HEK293T (cell line): ENCODE data around the gene GLB1L.

ENCODE experiments used
- CTCF ChIA-PET: fragments of 350-600 bp; formaldehyde crosslinking; extraction: SDS; loops from one replicate; lab custom pipeline; 2021; ENCODE audit warnings: antibody characterized with exemption, inconsistent platforms; lab: Yijun Ruan, JAX
- POLR2A ChIA-PET: fragments of 350-600 bp; formaldehyde crosslinking; extraction: SDS; loops from one replicate; lab custom pipeline; 2020; ENCODE audit warnings: antibody characterized with exemption, inconsistent platforms; lab: Yijun Ruan, JAX
- DNase-seq: peaks from one replicate; pipeline ENCODE4 v3.0.0; 2012; ENCODE audit warnings: mixed read lengths; ENCODE audit errors: extremely low spot score
- ARNT ChIP-seq: fragments of 450-650 bp; IDR thresholded peaks from 2 replicates; pipeline ENCODE4 v1.6.1; 2017; ENCODE audit warnings: mild to moderate bottlenecking
- BHLHE40 ChIP-seq: fragments of 450-650 bp; IDR thresholded peaks from 2 replicates; pipeline ENCODE4 v1.6.1; 2016; ENCODE audit warnings: mild to moderate bottlenecking, moderate library complexity, borderline replicate concordance
- CTBP1 ChIP-seq: fragments of 450-650 bp; IDR thresholded peaks from 2 replicates; pipeline ENCODE4 v1.6.1; 2016; ENCODE audit warnings: borderline replicate concordance
- ELF4 ChIP-seq: fragments of 450-650 bp; IDR thresholded peaks from 2 replicates; pipeline ENCODE4 v1.6.1; 2017; ENCODE audit warnings: antibody characterized with exemption
- FOXA1 ChIP-seq: fragments of 450-650 bp; IDR thresholded peaks from 2 replicates; pipeline ENCODE4 v1.6.1; 2016; ENCODE audit warnings: mild to moderate bottlenecking
- FOXK2 ChIP-seq: fragments of 450-650 bp; IDR thresholded peaks from 2 replicates; pipeline ENCODE4 v1.6.1; 2016; ENCODE audit warnings: mild to moderate bottlenecking
- FOXM1 ChIP-seq: fragments of 450-650 bp; IDR thresholded peaks from 2 replicates; pipeline ENCODE4 v1.6.1; 2017; ENCODE audit warnings: mild to moderate bottlenecking, borderline replicate concordance
- HDGF ChIP-seq: fragments of 450-650 bp; IDR thresholded peaks from 2 replicates; pipeline ENCODE4 v1.6.1; 2017; ENCODE audit warnings: antibody characterized with exemption, borderline replicate concordance
- L3MBTL2 ChIP-seq: fragments of 450-650 bp; conservative IDR thresholded peaks from 2 replicates; pipeline ENCODE4 v1.6.1; 2016; ENCODE audit warnings: mild to moderate bottlenecking
- LEF1 ChIP-seq: fragments of 450-650 bp; IDR thresholded peaks from 2 replicates; pipeline ENCODE4 v1.6.1; 2017; ENCODE audit warnings: mild to moderate bottlenecking, borderline replicate concordance
- NFRKB ChIP-seq: fragments of 450-650 bp; IDR thresholded peaks from 2 replicates; pipeline ENCODE4 v1.6.1; 2016; ENCODE audit warnings: mild to moderate bottlenecking, moderate library complexity
- PKNOX1 ChIP-seq: fragments of 450-650 bp; IDR thresholded peaks from 2 replicates; pipeline ENCODE4 v1.6.1; 2016
- SP1 ChIP-seq: fragments of 450-650 bp; IDR thresholded peaks from 2 replicates; pipeline ENCODE4 v1.6.1; 2017
- SUZ12 ChIP-seq: fragments of 450-650 bp; IDR thresholded peaks from 2 replicates; pipeline ENCODE4 v1.6.1; 2016; ENCODE audit warnings: mild to moderate bottlenecking
- TARDBP ChIP-seq: fragments of 450-650 bp; IDR thresholded peaks from 2 replicates; pipeline ENCODE4 v1.6.1; 2016
- ZNF384 ChIP-seq: fragments of 450-650 bp; IDR thresholded peaks from 2 replicates; pipeline ENCODE4 v1.6.1; 2016

Gene GLB1L

GRCh38 chr2:219252084-219252483 is 6.8 kb upstream of the GLB1L start:
- ChIA-PET POLR2A (interaction anchor here (0.9 to 1.6 kb wide), 3 partner anchors 9 to 22 kb away, joined by 3 to 6 read pairs (median 5); partner anchors contain the start of genes ANKZF1 and ATG9A), CTCF (interaction anchor here (1.6 kb wide), 1 partner anchor 43 kb away, joined by 5 read pairs; no protein-coding TSS in a partner anchor)

GRCh38 chr2:219251656-219252055 is 6.4 kb upstream of the GLB1L start:
- ChIA-PET POLR2A (interaction anchor here (0.9 to 1.6 kb wide), 3 partner anchors 9 to 22 kb away, joined by 3 to 6 read pairs (median 5); partner anchors contain the start of genes ANKZF1 and ATG9A), CTCF (interaction anchor here (1.6 kb wide), 1 partner anchor 43 kb away, joined by 5 read pairs; no protein-coding TSS in a partner anchor)
- TF ChIP-seq SP1 (no peak), L3MBTL2 (no peak), FOXK2 (no peak), ELF4 (no peak), ZNF384 (no peak), LEF1 (no peak), NFRKB (no peak), FOXM1 (no peak), CTBP1 (no peak)

More at GRCh38 chr2:219252084-219252483, 6.8 kb upstream of the GLB1L start:
- no peak for DNase-seq
- no peak for TF ChIP-seq FOXA1
- no peak for TF ChIP-seq FOXK2
- TF ChIP-seq ARNT: no peak
- TF ChIP-seq HDGF: no peak
- TF ChIP-seq PKNOX1: no peak
- TF ChIP-seq ZNF384: no peak
- no peak for TF ChIP-seq BHLHE40
- TF ChIP-seq LEF1: no peak
- no peak for TF ChIP-seq SP1
- no peak for TF ChIP-seq NFRKB
- TF ChIP-seq SUZ12: no peak
- TF ChIP-seq TARDBP: no peak
- no peak for TF ChIP-seq L3MBTL2
- TF ChIP-seq CTBP1: no peak
- no peak for TF ChIP-seq FOXM1
- no peak for TF ChIP-seq ELF4

GRCh38 chr2:219250049-219250781 is 5.0 kb upstream of the GLB1L start:
- TF ChIP-seq FOXK2 (no peak), L3MBTL2 (no peak), ARNT (no peak), FOXM1 (no peak), TARDBP (no peak), HDGF (no peak), ELF4 (no peak), ZNF384 (no peak), CTBP1 (no peak), LEF1 (no peak), PKNOX1 (no peak), BHLHE40 (no peak), FOXA1 (no peak), SUZ12 (no peak), SP1 (no peak), NFRKB (no peak)
- DNase-seq: no peak
- POLR2A ChIA-PET: interaction anchor here (1.0 to 1.9 kb wide), 4 partner anchors 20 to 45 kb away, joined by 3 to 7 read pairs (median 6); partner anchors contain the start of genes ANKZF1, ATG9A and ZFAND2B
- CTCF ChIA-PET: interaction anchor here (1.4 kb wide), 1 partner anchor 44 kb away, joined by 5 read pairs; no protein-coding TSS in a partner anchor

More at GRCh38 chr2:219251656-219252055, 6.4 kb upstream of the GLB1L start:
- no peak for DNase-seq

- CTCF ChIA-PET: interaction anchor here (1.4 kb wide), 1 partner anchor 45 kb away, joined by 5 read pairs; no protein-coding TSS in a partner anchor
- TF ChIP-seq PKNOX1 (no peak), ZNF384 (no peak), BHLHE40 (no peak), LEF1 (no peak), FOXM1 (no peak), FOXK2 (no peak), NFRKB (no peak), ELF4 (no peak), FOXA1 (no peak), TARDBP (no peak), HDGF (no peak), SP1 (no peak), SUZ12 (no peak), L3MBTL2 (no peak)
- POLR2A ChIA-PET: interaction anchor here (0.9 to 2.6 kb wide), 6 partner anchors 20 to 46 kb away, joined by 3 to 7 read pairs (median 6); partner anchors contain the start of genes ANKZF1, ATG9A, DNAJB2 and ZFAND2B
- no peak for DNase-seq
Measured at GRCh38 chr2:219249203-219249980, 4.1 kb upstream of the GLB1L start.

- ChIA-PET POLR2A (interaction anchor here (0.9 to 2.6 kb wide), 7 partner anchors 15 to 46 kb away, joined by 3 to 7 read pairs (median 4); partner anchors contain the start of genes ANKZF1, ATG9A, DNAJB2 and ZFAND2B), CTCF (interaction anchor here (1.0 to 1.4 kb wide), 2 partner anchors 46 to 73 kb away, joined by 3 to 5 read pairs; no protein-coding TSS in a partner anchor)
- TF ChIP-seq ZNF384 (no peak), LEF1 (no peak), BHLHE40 (no peak), HDGF (no peak), L3MBTL2 (no peak), FOXK2 (no peak), SUZ12 (no peak), CTBP1 (no peak), NFRKB (no peak), TARDBP (no peak), ELF4 (no peak), FOXM1 (no peak), PKNOX1 (no peak), FOXA1 (no peak), SP1 (no peak), ARNT (no peak)
- no peak for DNase-seq
Measured at GRCh38 chr2:219248845-219249202, 3.6 kb upstream of the GLB1L start.
